Measurements from ENCODE around the gene SPRR4.

Gene SPRR4

GRCh38 chr1:152954436-152954835 lies 16.0 kb upstream of the SPRR4 start:
- H3K4me2 ChIP-seq (ENCODE audit: low read depth, low read length) = no peak overlapping the region
- no peak overlapping the region for H3K9ac ChIP-seq (ENCODE audit: low read length)
- no peak overlapping the region for H3K4me3 ChIP-seq (ENCODE audit: low read length)
- TF ChIP-seq CTCF (IDR thresholded peaks at IDR 0.05; ENCODE audit: low read length) = no peak
- TF ChIP-seq EZH2 (optimal IDR thresholded peaks at IDR 0.05; ENCODE audit: low read depth, low read length) = no peak
- TF ChIP-seq EZH2phosphoT487 (IDR thresholded peaks at IDR 0.05; ENCODE audit: low read length) = no peak
- no peaks in the 10 kb centered on the region for H3K9me3 ChIP-seq (replicated peaks; ENCODE audit: insufficient read depth, low read length)
- DNase-seq = no peak
- no peaks in the 10 kb centered on the region for H3K36me3 ChIP-seq (replicated peaks; ENCODE audit: insufficient read depth, low read length)
- no peak overlapping the region for H3K27ac ChIP-seq (ENCODE audit: low read length)
- no peak overlapping the region for H2AFZ ChIP-seq (ENCODE audit: low read length)
- no peaks in the 10 kb centered on the region for H3K27me3 ChIP-seq (replicated peaks; ENCODE audit: insufficient read depth, low read length)
- no peaks in the 10 kb centered on the region for H3F3A ChIP-seq (ENCODE audit: insufficient read depth, low read length)
- no peaks in the 10 kb centered on the region for H3K4me1 ChIP-seq (ENCODE audit: low read length)
- H3K79me2 ChIP-seq (ENCODE audit: low read length) = no peaks in the 10 kb centered on the region
- no peaks in the 10 kb centered on the region for H4K20me1 ChIP-seq (ENCODE audit: insufficient read depth, low read length)
- no peaks in the 10 kb centered on the region for H3K9me2 ChIP-seq (replicated peaks; ENCODE audit: insufficient read depth, low read length)

- H3K36me3 ChIP-seq (replicated peaks; ENCODE audit: insufficient read depth, low read length) = no peaks in the 10 kb centered on the region
- H3K79me2 ChIP-seq (ENCODE audit: low read length) = no peaks in the 10 kb centered on the region
- H3K27me3 ChIP-seq (replicated peaks; ENCODE audit: insufficient read depth, low read length) = no peaks in the 10 kb centered on the region
- DNase-seq = no peak
- H3K9ac ChIP-seq (ENCODE audit: low read length) = no peak overlapping the region
- H3K4me2 ChIP-seq (ENCODE audit: low read depth, low read length) = no peak overlapping the region
- no peaks in the 10 kb centered on the region for H4K20me1 ChIP-seq (ENCODE audit: insufficient read depth, low read length)
- no peaks in the 10 kb centered on the region for H3F3A ChIP-seq (ENCODE audit: insufficient read depth, low read length)
- no peaks in the 10 kb centered on the region for H3K4me1 ChIP-seq (ENCODE audit: low read length)
- H3K27ac ChIP-seq (ENCODE audit: low read length) = no peak overlapping the region
- no peak overlapping the region for H3K4me3 ChIP-seq (ENCODE audit: low read length)
- no peak overlapping the region for H2AFZ ChIP-seq (ENCODE audit: low read length)
- no peak for TF ChIP-seq EZH2phosphoT487 (IDR thresholded peaks at IDR 0.05; ENCODE audit: low read length)
- TF ChIP-seq CTCF (IDR thresholded peaks at IDR 0.05; ENCODE audit: low read length) = no peak
- no peak for TF ChIP-seq EZH2 (optimal IDR thresholded peaks at IDR 0.05; ENCODE audit: low read depth, low read length)
- H3K9me2 ChIP-seq (replicated peaks; ENCODE audit: insufficient read depth, low read length) = no peaks in the 10 kb centered on the region
- H3K9me3 ChIP-seq (replicated peaks; ENCODE audit: insufficient read depth, low read length) = no peaks in the 10 kb centered on the region
Observed at GRCh38 chr1:152957561-152957960, 12.9 kb upstream of the SPRR4 start.

- Histone ChIP-seq H4K20me1 (ENCODE audit: insufficient read depth, low read length) (no peaks in the 10 kb centered on the region), H3K36me3 (replicated peaks; ENCODE audit: insufficient read depth, low read length) (no peaks in the 10 kb centered on the region), H3K9me3 (replicated peaks; ENCODE audit: insufficient read depth, low read length) (no peaks in the 10 kb centered on the region), H3K79me2 (ENCODE audit: low read length) (no peaks in the 10 kb centered on the region), H3K27ac (ENCODE audit: low read length) (no peak overlapping the region), H3F3A (ENCODE audit: insufficient read depth, low read length) (no peaks in the 10 kb centered on the region), H3K27me3 (replicated peaks; ENCODE audit: insufficient read depth, low read length) (no peaks in the 10 kb centered on the region), H3K4me2 (ENCODE audit: low read depth, low read length) (no peak overlapping the region), H2AFZ (ENCODE audit: low read length) (no peak overlapping the region), H3K4me1 (ENCODE audit: low read length) (no peaks in the 10 kb centered on the region), H3K4me3 (ENCODE audit: low read length) (no peak overlapping the region), H3K9me2 (replicated peaks; ENCODE audit: insufficient read depth, low read length) (no peaks in the 10 kb centered on the region), H3K9ac (ENCODE audit: low read length) (no peak overlapping the region)
- TF ChIP-seq CTCF (IDR thresholded peaks at IDR 0.05; ENCODE audit: low read length) (no peak), EZH2 (optimal IDR thresholded peaks at IDR 0.05; ENCODE audit: low read depth, low read length) (no peak), EZH2phosphoT487 (IDR thresholded peaks at IDR 0.05; ENCODE audit: low read length) (no peak)
- DNase-seq = no peak
Observed at GRCh38 chr1:152959273-152959672, 11.2 kb upstream of the SPRR4 start.

Data from MM.1S (cell line).